Endodermal cell (in vitro differentiated cells): ENCODE data around the gene PRDM15. TPM values are rescaled to one million over a fixed set of nuclear protein-coding genes. Genes with fewer than 3 reads are reported as not detected.

Source experiments
- DNase-seq: peaks from one replicate; pipeline ENCODE4 v3.0.0-alpha.2; 2017
- H3K27ac ChIP-seq: 2 replicates; pipeline ENCODE4 v1.5.1; 2013; ENCODE audit warnings: mild to moderate bottlenecking, low read depth, low read length, moderate library complexity
- H3K27me3 ChIP-seq: 2 replicates; pipeline ENCODE4 v1.6.1; 2013; ENCODE audit warnings: mild to moderate bottlenecking, low read length, moderate library complexity; ENCODE audit not compliant: insufficient read depth, control insufficient read depth, poor library complexity, severe bottlenecking
- H3K36me3 ChIP-seq: 2 replicates; pipeline ENCODE4 v1.7.0; 2013; ENCODE audit warnings: mild to moderate bottlenecking, low read length, moderate library complexity; ENCODE audit not compliant: control insufficient read depth, insufficient read depth
- H3K4me1 ChIP-seq: one replicate; pipeline ENCODE4 v1.7.0; 2013; ENCODE audit warnings: low read length; ENCODE audit not compliant: control insufficient read depth, insufficient read depth
- H3K4me3 ChIP-seq: 2 replicates; pipeline ENCODE4 v1.5.1; 2013; ENCODE audit warnings: mild to moderate bottlenecking, low read length, moderate library complexity
- H3K9ac ChIP-seq: 2 replicates; pipeline ENCODE4 v1.6.1; 2013; ENCODE audit warnings: mild to moderate bottlenecking, low read length, moderate library complexity; ENCODE audit not compliant: poor library complexity, severe bottlenecking; ENCODE audit errors: extremely low read depth
- H3K9me3 ChIP-seq: 2 replicates; pipeline ENCODE4 v1.6.1; 2013; ENCODE audit warnings: mild to moderate bottlenecking, low read length, moderate library complexity; ENCODE audit not compliant: control insufficient read depth
- H3K27ac Mint-ChIP-seq: 2 replicates; pipeline ENCODE4 v1.8.0; 2020; ENCODE audit warnings: mixed read lengths
- H3K27me3 Mint-ChIP-seq: 2 replicates; pipeline ENCODE4 v1.8.0; 2021; ENCODE audit warnings: mild to moderate bottlenecking, mixed read lengths; ENCODE audit not compliant: insufficient read depth
- H3K36me3 Mint-ChIP-seq: 2 replicates; pipeline ENCODE4 v1.8.0; 2020; ENCODE audit warnings: low read depth, mixed read lengths
- H3K4me1 Mint-ChIP-seq: 2 replicates; pipeline ENCODE4 v1.8.0; 2020; ENCODE audit warnings: mixed read lengths
- H3K4me3 Mint-ChIP-seq: 2 replicates; pipeline ENCODE4 v1.8.0; 2020; ENCODE audit warnings: mild to moderate bottlenecking, moderate library complexity, mixed read lengths
- H3K9me3 Mint-ChIP-seq: 2 replicates; pipeline ENCODE4 v1.8.0; 2020; ENCODE audit warnings: mild to moderate bottlenecking, mixed read lengths
- WGBS, 2 experiments: methylation state at CpG; one replicate each; pipeline versions ENCODE4 v1.1.5 to v1.1.7; 2013; ENCODE audit warnings: missing lambda C conversion rate in 2 of 2, mixed read lengths in 1 of 2; ENCODE audit not compliant: insufficient coverage in 1 of 2, insufficient read length in 1 of 2; 5-methylcytosine and 5-hydroxymethylcytosine counted together
- total RNA-seq, 2 donors: library from RNA; stranded (reverse); fragmentation: NEBNext Ultra II Directional in 1 of 2; extraction: Animal tissue kit (Norgen Biotek cat#: 25700) in 1 of 2; gene quantifications; 2 replicates in 1 of 2; 3 replicates in 1 of 2; pipeline ENCODE4 v1.2.1, GENCODE V29; 2021
- TF ChIP-seq, protein P1 (sequence below): fragments of 200-600 bp; sonication (generic); conservative IDR thresholded peaks from 2 replicates; pipeline ENCODE4 v1.5.0; 2021; ENCODE audit warnings: antibody characterized with exemption, mild to moderate bottlenecking

Gene PRDM15
- total RNA-seq, 2 donors from 2014 or later, result 8.8 to 10.1 TPM

- Histone ChIP-seq H3K27me3 (no peaks in the 10 kb centered on the region), H3K9ac (no peak overlapping the region), H3K4me3 (no peak overlapping the region), H3K4me1 (no peaks in the 10 kb centered on the region), H3K27ac (no peak overlapping the region), H3K9me3 (no peaks in the 10 kb centered on the region), H3K36me3 (no peaks in the 10 kb centered on the region)
- Mint-ChIP-seq H3K4me3 (no peak overlapping the region), H3K4me1 (no peaks in the 10 kb centered on the region), H3K27ac (no peak overlapping the region), H3K9me3 (no peaks in the 10 kb centered on the region), H3K36me3 (peaks cover 5% of the 10 kb centered on the region), H3K27me3 (no peaks in the 10 kb centered on the region)
- 72 to 78% methylated on average over 8 to 11 of the region's 11 CpGs for WGBS, 2 experiments
- TF ChIP-seq, protein P1, sequence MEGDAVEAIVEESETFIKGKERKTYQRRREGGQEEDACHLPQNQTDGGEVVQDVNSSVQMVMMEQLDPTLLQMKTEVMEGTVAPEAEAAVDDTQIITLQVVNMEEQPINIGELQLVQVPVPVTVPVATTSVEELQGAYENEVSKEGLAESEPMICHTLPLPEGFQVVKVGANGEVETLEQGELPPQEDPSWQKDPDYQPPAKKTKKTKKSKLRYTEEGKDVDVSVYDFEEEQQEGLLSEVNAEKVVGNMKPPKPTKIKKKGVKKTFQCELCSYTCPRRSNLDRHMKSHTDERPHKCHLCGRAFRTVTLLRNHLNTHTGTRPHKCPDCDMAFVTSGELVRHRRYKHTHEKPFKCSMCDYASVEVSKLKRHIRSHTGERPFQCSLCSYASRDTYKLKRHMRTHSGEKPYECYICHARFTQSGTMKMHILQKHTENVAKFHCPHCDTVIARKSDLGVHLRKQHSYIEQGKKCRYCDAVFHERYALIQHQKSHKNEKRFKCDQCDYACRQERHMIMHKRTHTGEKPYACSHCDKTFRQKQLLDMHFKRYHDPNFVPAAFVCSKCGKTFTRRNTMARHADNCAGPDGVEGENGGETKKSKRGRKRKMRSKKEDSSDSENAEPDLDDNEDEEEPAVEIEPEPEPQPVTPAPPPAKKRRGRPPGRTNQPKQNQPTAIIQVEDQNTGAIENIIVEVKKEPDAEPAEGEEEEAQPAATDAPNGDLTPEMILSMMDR, result no peak
- peak; percentile 22 for DNase-seq
These were observed 12.8 kb downstream of the PRDM15 start for GRCh38 chr21:41866274-41866809.

DNA sequence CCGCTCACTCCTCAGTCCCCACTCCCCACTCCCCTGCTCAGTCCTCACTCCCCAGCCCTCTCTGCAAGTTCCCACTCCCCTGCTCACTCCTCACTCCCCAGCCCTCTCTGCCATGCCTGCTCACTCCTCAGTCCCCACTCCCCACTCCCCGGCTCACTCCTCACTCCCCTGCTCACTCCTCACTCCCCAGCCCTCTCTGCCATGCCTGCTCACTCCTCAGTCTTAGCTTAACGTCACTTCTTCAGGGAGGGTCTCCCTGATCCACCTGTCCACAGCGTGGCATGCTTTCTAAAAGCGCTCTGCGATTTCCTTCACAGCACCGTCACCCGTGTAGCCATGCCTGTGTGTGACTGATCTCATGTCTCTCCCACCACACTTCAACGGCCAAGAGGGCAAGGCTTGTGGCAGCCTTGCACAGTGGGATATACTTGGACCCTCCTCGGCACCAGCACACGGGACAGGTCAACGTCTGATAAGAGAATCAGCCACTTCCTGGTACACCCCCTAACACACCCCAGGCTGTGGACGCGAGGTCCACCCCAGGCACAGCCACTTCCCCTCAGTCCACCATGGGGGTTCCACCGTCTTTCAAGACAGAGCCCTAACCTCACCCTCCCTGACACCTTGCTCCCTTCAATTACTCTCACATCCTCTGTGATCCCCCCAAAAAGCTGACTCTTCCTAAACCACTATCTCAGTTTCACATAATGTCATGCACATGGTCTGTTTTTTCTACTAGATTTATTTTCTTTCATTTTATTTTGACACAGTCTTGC, 14.0 kb downstream of the PRDM15 start:
- peak overlapping the region; percentile 20 for H3K27ac Mint-ChIP-seq
- no peaks in the 10 kb centered on the region for H3K4me1 Mint-ChIP-seq
- Histone ChIP-seq H3K36me3 (no peaks in the 10 kb centered on the region), H3K9me3 (no peaks in the 10 kb centered on the region), H3K9ac (no peak overlapping the region), H3K4me1 (no peaks in the 10 kb centered on the region), H3K4me3 (no peak overlapping the region), H3K27me3 (no peaks in the 10 kb centered on the region), H3K27ac (no peak overlapping the region)
- H3K9me3 Mint-ChIP-seq, result no peaks in the 10 kb centered on the region
- WGBS, 2 experiments, result 85 to 92% methylated on average over 9 to 15 of the region's 15 CpGs
- no peaks in the 10 kb centered on the region for H3K27me3 Mint-ChIP-seq
- TF ChIP-seq, protein P1, result no peak
- DNase-seq, result peak; percentile 28
- H3K4me3 Mint-ChIP-seq, result no peak overlapping the region
- H3K36me3 Mint-ChIP-seq, result peaks cover 5% of the 10 kb centered on the region

- Mint-ChIP-seq H3K27ac (no peak overlapping the region), H3K36me3 (peaks cover 5% of the 10 kb centered on the region), H3K4me3 (no peak overlapping the region), H3K4me1 (no peaks in the 10 kb centered on the region), H3K27me3 (no peaks in the 10 kb centered on the region), H3K9me3 (no peaks in the 10 kb centered on the region)
- Histone ChIP-seq H3K36me3 (no peaks in the 10 kb centered on the region), H3K27me3 (no peaks in the 10 kb centered on the region), H3K4me1 (no peaks in the 10 kb centered on the region), H3K4me3 (no peak overlapping the region), H3K9me3 (no peaks in the 10 kb centered on the region), H3K27ac (no peak overlapping the region), H3K9ac (no peak overlapping the region)
- TF ChIP-seq, protein P1, result no peak
- peak; percentile 28 for DNase-seq
- 93 to 94% methylated on average over 4 to 10 of the region's 10 CpGs for WGBS, 2 experiments
These were observed 14.7 kb downstream of the PRDM15 start for GRCh38 chr21:41864311-41865001.
